ENCODE data around the gene MAP4. TPM values are rescaled to one million over a fixed set of nuclear protein-coding genes. Genes with fewer than 3 reads are reported as not detected.
A peak's percentile ranks its signal among the peaks of the same experiment; 100 is the strongest.

The MAP4 gene
- total RNA-seq, 1 donor from 2014 or later = 54.6 TPM

GRCh38 chr3:47802734-47803479 lies 213.3 kb downstream of the MAP4 start, which contains the start of gene DHX30:
Gene DHX30, plus strand, starts transcription at chr3:47803138. Its CDS starts 7,546 bp downstream, at chr3:47810684.
- TF ChIP-seq CTCF (IDR thresholded peaks at IDR 0.05) (no peak), EZH2 (IDR thresholded peaks at IDR 0.05) (no peak), EZH2phosphoT487 (IDR thresholded peaks at IDR 0.05) (no peak)
- Histone ChIP-seq H3K79me2 (ENCODE audit: low read depth) (peaks cover 59% of the 10 kb centered on the region), H3K27me3 (no peaks in the 10 kb centered on the region), H3K36me3 (no peaks in the 10 kb centered on the region), H3F3A (ENCODE audit: low read depth) (peaks cover 32% of the 10 kb centered on the region), H3K9ac (peak within 1 kb of the TSS; percentile 96), H3K4me2 (peak within 1 kb of the TSS; percentile 96), H3K27ac (peak within 1 kb of the TSS; percentile 90), H2AFZ (replicated peaks) (peak within 1 kb of the TSS; percentile 92), H3K4me1 (peaks cover 12% of the 10 kb centered on the region), H3K9me3 (ENCODE audit: low read depth) (no peaks in the 10 kb centered on the region), H3K4me3 (peak within 1 kb of the TSS; percentile 98), H4K20me1 (ENCODE audit: low read depth) (peaks cover 4% of the 10 kb centered on the region)
- peaks cover 5% of the 10 kb centered on the region for H3K36me3 Mint-ChIP-seq
- DNase-seq (ENCODE audit: low spot score) = peak; percentile 91
- H3K9me3 Mint-ChIP-seq = no peaks in the 10 kb centered on the region
- peaks cover 29% of the 10 kb centered on the region for H3K4me1 Mint-ChIP-seq
- peak within 1 kb of the TSS; percentile 100 for H3K27ac Mint-ChIP-seq
- H3K27me3 Mint-ChIP-seq (ENCODE audit: insufficient read depth, low read depth) = peaks cover 5% of the 10 kb centered on the region
- peak within 1 kb of the TSS; percentile 97 for H3K4me3 Mint-ChIP-seq

MicroRNA genes within 50 kb of the gene (microRNA counts, 767-probe panel; counts per million panel counts)
- 460 counts per million, percentile 90 among the panel's probes with 10 or more counts for microRNA hsa-miR-1226-3p

Small RNAs within 50 kb of the gene (microRNA-seq; reads per million reads assigned to microRNA genes)
- gene MIR1226 = 6.2 reads per million, percentile 29 among the genes with 10 or more reads in this experiment

Small RNAs within 50 kb of the gene (small RNA-seq; reads per million reads assigned to genes)
- gene AC124916.2 = not detected
- gene MIR1226 = not detected
- not detected for gene RF00019
- not detected for gene RF02271

Other genes starting within 250 kb of the MAP4 start
- gene SMARCC1, start 234.5 kb downstream of the MAP4 start, total RNA-seq (ENCODE audit: low replicate concordance) = 167 and 175 TPM in 2 replicates
- 70.9 and 116 TPM in 2 replicates for gene DHX30, start 213.3 kb downstream of the MAP4 start, total RNA-seq (ENCODE audit: low replicate concordance)
- 51.8 and 74.1 TPM in 2 replicates for gene CDC25A, start 172.0 kb upstream of the MAP4 start, total RNA-seq (ENCODE audit: low replicate concordance)
- not detected in 2 replicates for gene CAMP, start 207.1 kb upstream of the MAP4 start, total RNA-seq (ENCODE audit: low replicate concordance)
- gene ZNF589, start 224.7 kb upstream of the MAP4 start, total RNA-seq (ENCODE audit: low replicate concordance) = 49.9 and 57.3 TPM in 2 replicates

Measured in neural progenitor cell (in vitro differentiated cells).